OCI-LY7 (cell line): Measurements from ENCODE around the gene SEMA3E. TPM values are rescaled to one million over a fixed set of nuclear protein-coding genes. Genes with fewer than 3 reads are reported as not detected.
"Not testable (repeated sequence)": the region's sequence is repeated elsewhere in the genome, so short reads cannot be mapped to it uniquely, and the experiment has no call there.

Source experiments
- BruUV-seq: library from RNA; stranded (reverse); fragments of 400-500 nt; replicated peaks from 2 replicates; lab custom pipeline; 2021; lab: Mats Ljungman, UMichigan
- CTCF ChIA-PET: fragments of 300-600 bp; sonication (Branson Sonifier 250); formaldehyde crosslinking; loops from one replicate; lab custom pipeline; 2022; ENCODE audit warnings: antibody characterized with exemption; ENCODE audit not compliant: unreplicated experiment; lab: Charles Lee
- POLR2A ChIA-PET: fragments of 300-600 bp; sonication (Branson Sonifier 250); formaldehyde crosslinking; loops from one replicate; lab custom pipeline; 2022; ENCODE audit warnings: antibody characterized with exemption; lab: Charles Lee
- DNase-seq: peaks from one replicate; pipeline ENCODE4 v3.0.0-alpha.2; 2015; ENCODE audit warnings: low spot score
- H2AFZ ChIP-seq: fragments of 200-600 bp; sonication (generic), shearing (Covaris generic); 2 replicates; pipeline ENCODE4 v1.6.1; 2014; ENCODE audit warnings: mild to moderate bottlenecking, antibody characterized with exemption, low read length, moderate library complexity
- H3K27ac ChIP-seq: fragments of 200-600 bp; sonication (generic); 2 replicates; pipeline ENCODE4 v1.5.1; 2014; ENCODE audit warnings: mixed run types, low read depth, mild to moderate bottlenecking, moderate library complexity, low read length, inconsistent platforms; ENCODE audit not compliant: poor library complexity, severe bottlenecking
- H3K36me3 ChIP-seq: fragments of 200-600 bp; sonication (generic); 2 replicates; pipeline ENCODE4 v1.6.1; 2014; ENCODE audit warnings: mild to moderate bottlenecking, antibody characterized with exemption, low read length, moderate library complexity, mixed read lengths; ENCODE audit not compliant: insufficient read depth
- H3K4me1 ChIP-seq: fragments of 200-600 bp; sonication (generic); 2 replicates; pipeline ENCODE4 v1.5.1; 2014; ENCODE audit warnings: mild to moderate bottlenecking, low read length; ENCODE audit not compliant: insufficient read depth, poor library complexity, severe bottlenecking
- H3K4me2 ChIP-seq: fragments of 200-600 bp; sonication (generic); 2 replicates; pipeline ENCODE4 v1.6.1; 2014; ENCODE audit warnings: mild to moderate bottlenecking, low read length
- H3K4me3 ChIP-seq: fragments of 200-600 bp; sonication (generic); 2 replicates; pipeline ENCODE4 v1.5.1; 2014; ENCODE audit warnings: mild to moderate bottlenecking, low read depth, low read length; ENCODE audit not compliant: poor library complexity, severe bottlenecking
- H3K79me2 ChIP-seq: fragments of 200-600 bp; sonication (generic); 2 replicates; pipeline ENCODE4 v1.6.1; 2016; ENCODE audit warnings: low read depth, mild to moderate bottlenecking, low read length, moderate library complexity, mixed read lengths; ENCODE audit not compliant: insufficient read depth
- H3K9me2 ChIP-seq: fragments of 200-600 bp; sonication (generic); 2 replicates; pipeline ENCODE4 v1.6.1; 2016; ENCODE audit warnings: mild to moderate bottlenecking, low read length, mixed read lengths; ENCODE audit not compliant: insufficient read depth
- H3K9me3 ChIP-seq: fragments of 200-600 bp; sonication (generic); 2 replicates; pipeline ENCODE4 v1.6.1; 2014; ENCODE audit warnings: mild to moderate bottlenecking, mixed run types, low read length, mixed read lengths
- H4K20me1 ChIP-seq: fragments of 200-600 bp; sonication (generic); 2 replicates; pipeline ENCODE4 v1.6.1; 2014; ENCODE audit warnings: mild to moderate bottlenecking, antibody characterized with exemption, low read length, moderate library complexity, mixed read lengths; ENCODE audit not compliant: insufficient read depth
- EZH2phosphoT487 ChIP-seq: fragments of 200-600 bp; sonication (generic); IDR thresholded peaks from 2 replicates; pipeline ENCODE4 v1.6.1; 2018; ENCODE audit warnings: low read depth, borderline replicate concordance, mild to moderate bottlenecking, mixed run types, antibody characterized with exemption, low read length, moderate library complexity, mixed read lengths
- intact Hi-C: fragments of 100-400 bp; cut with micrococcal nuclease; formaldehyde crosslinking; loops from one replicate; pipeline ENCODE4 v1.10.0; 2022; ENCODE audit not compliant: unreplicated experiment
- total RNA-seq, 2 experiments: library from RNA; depleted of rRNA in 1 of 2; stranded (reverse); fragments of >200 nt in 1 of 2; shearing (Covaris generic) in 1 of 2; gene quantifications; 2 replicates each; pipeline ENCODE4 v1.2.3, GENCODE V29; 2014 to 2022
- TF ChIP-seq, protein P1 (sequence below): fragments of 200-600 bp; sonication (generic); conservative IDR thresholded peaks from 2 replicates; pipeline ENCODE4 v1.5.1; 2014; ENCODE audit warnings: mild to moderate bottlenecking, antibody characterized with exemption, low read length, moderate library complexity, mixed read lengths

The SEMA3E gene
- total RNA-seq, 2 experiments from 2014 or later: 0.06 TPM; not detected in 1

DNA sequence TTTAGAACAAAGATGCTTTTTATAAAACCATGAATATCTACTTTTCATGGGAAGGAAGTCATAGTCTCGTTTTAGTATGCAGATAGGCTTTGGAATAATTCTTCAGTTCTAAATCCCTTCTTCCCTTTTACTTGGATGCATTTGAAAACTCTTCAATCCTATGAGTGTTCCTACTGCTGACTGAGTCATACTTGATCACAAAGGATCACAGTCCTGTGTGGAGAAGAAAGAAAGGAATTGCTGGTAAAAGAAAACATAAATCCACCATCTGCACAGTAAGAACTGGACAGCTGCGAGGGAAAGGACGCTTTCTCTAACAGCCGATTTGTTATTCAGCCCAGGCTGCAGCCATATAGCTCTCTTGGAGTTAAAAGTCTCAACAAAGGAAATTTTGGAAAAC lies 209.9 kb downstream of the SEMA3E start:
- Histone ChIP-seq H3K9me2 (no peaks in the 10 kb centered on the region), H3K4me1 (no peaks in the 10 kb centered on the region), H3K36me3 (no peaks in the 10 kb centered on the region), H3K27ac (no peak overlapping the region), H3K9me3 (no peaks in the 10 kb centered on the region), H3K4me3 (no peak overlapping the region), H3K79me2 (no peaks in the 10 kb centered on the region), H3K4me2 (no peak overlapping the region), H2AFZ (no peak overlapping the region), H4K20me1 (no peaks in the 10 kb centered on the region)
- DNase-seq: no peak
- ChIA-PET POLR2A (no interaction called here), CTCF (no interaction called here)
- no TSS peak for BruUV-seq
- TF ChIP-seq EZH2phosphoT487: no peak
- TF ChIP-seq, protein P1, sequence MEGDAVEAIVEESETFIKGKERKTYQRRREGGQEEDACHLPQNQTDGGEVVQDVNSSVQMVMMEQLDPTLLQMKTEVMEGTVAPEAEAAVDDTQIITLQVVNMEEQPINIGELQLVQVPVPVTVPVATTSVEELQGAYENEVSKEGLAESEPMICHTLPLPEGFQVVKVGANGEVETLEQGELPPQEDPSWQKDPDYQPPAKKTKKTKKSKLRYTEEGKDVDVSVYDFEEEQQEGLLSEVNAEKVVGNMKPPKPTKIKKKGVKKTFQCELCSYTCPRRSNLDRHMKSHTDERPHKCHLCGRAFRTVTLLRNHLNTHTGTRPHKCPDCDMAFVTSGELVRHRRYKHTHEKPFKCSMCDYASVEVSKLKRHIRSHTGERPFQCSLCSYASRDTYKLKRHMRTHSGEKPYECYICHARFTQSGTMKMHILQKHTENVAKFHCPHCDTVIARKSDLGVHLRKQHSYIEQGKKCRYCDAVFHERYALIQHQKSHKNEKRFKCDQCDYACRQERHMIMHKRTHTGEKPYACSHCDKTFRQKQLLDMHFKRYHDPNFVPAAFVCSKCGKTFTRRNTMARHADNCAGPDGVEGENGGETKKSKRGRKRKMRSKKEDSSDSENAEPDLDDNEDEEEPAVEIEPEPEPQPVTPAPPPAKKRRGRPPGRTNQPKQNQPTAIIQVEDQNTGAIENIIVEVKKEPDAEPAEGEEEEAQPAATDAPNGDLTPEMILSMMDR: no peak
- intact Hi-C loops: no loop called here

DNA sequence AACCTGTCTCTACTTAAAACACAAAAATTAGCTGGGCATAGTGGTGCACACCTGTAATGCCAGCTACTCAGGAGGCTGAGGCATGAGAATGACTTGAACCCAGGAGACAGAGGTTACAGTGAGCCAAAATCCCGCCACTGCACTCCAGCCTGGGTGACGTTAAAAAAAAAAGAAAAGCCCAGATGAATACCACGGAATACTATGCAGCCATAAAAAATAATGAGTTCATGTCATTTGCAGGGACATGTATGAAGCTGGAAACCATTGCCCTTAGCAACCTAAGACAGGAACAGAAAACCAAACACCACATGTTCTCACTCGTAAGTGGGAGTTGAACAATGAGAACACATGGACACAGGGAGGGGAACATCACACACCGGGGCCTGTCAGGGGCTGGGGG lies 218.7 kb downstream of the SEMA3E start:
- H4K20me1 ChIP-seq, CTCF ChIA-PET, H2AFZ ChIP-seq, H3K27ac ChIP-seq, H3K9me3 ChIP-seq, BruUV-seq, H3K9me2 ChIP-seq, H3K4me2 ChIP-seq, intact Hi-C loops, H3K4me1 ChIP-seq, H3K79me2 ChIP-seq, H3K36me3 ChIP-seq, H3K4me3 ChIP-seq, DNase-seq: not testable (repeated sequence)
- POLR2A ChIA-PET: interaction anchor here (0.6 to 1.9 kb wide), 2 partner anchors 16 to 544 kb away, joined by 3 to 4 read pairs; no protein-coding TSS in a partner anchor

- CTCF ChIA-PET: no interaction called here
- Histone ChIP-seq H3K4me3 (no peak overlapping the region), H2AFZ (no peak overlapping the region), H4K20me1 (no peaks in the 10 kb centered on the region), H3K36me3 (no peaks in the 10 kb centered on the region), H3K27ac (no peak overlapping the region), H3K79me2 (no peaks in the 10 kb centered on the region), H3K4me1 (no peaks in the 10 kb centered on the region), H3K4me2 (no peak overlapping the region), H3K9me2 (no peaks in the 10 kb centered on the region), H3K9me3 (no peaks in the 10 kb centered on the region)
- TF ChIP-seq EZH2phosphoT487: no peak
- TF ChIP-seq, protein P1: no peak
- intact Hi-C loops: no loop called here
- POLR2A ChIA-PET: interaction anchor here (0.5 to 1.9 kb wide), 5 partner anchors 12 to 360 kb away, joined by 3 to 4 read pairs (median 3); no protein-coding TSS in a partner anchor
- DNase-seq: no peak
- BruUV-seq: no TSS peak
These were observed 219.4 kb downstream of the SEMA3E start for GRCh38 chr7:83429493-83429892.
